ENCODE results near the gene GOLGA8B.
A peak's percentile ranks its signal among the peaks of the same experiment; 100 is the strongest.
"Not testable (repeated sequence)": the region's sequence is repeated elsewhere in the genome, so short reads cannot be mapped to it uniquely, and the experiment has no call there.

GOLGA8B gene, protein sequence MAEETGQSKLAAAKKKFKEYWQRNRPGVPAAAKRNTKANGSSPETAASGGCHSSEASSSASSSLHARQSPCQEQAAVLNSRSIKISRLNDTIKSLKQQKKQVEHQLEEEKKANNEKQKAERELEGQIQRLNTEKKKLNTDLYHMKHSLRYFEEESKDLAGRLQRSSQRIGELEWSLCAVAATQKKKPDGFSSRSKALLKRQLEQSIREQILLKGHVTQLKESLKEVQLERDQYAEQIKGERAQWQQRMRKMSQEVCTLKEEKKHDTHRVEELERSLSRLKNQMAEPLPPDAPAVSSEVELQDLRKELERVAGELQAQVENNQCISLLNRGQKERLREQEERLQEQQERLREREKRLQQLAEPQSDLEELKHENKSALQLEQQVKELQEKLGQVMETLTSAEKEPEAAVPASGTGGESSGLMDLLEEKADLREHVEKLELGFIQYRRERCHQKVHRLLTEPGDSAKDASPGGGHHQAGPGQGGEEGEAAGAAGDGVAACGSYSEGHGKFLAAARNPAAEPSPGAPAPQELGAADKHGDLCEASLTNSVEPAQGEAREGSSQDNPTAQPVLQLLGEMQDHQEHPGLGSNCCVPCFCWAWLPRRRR

DNA sequence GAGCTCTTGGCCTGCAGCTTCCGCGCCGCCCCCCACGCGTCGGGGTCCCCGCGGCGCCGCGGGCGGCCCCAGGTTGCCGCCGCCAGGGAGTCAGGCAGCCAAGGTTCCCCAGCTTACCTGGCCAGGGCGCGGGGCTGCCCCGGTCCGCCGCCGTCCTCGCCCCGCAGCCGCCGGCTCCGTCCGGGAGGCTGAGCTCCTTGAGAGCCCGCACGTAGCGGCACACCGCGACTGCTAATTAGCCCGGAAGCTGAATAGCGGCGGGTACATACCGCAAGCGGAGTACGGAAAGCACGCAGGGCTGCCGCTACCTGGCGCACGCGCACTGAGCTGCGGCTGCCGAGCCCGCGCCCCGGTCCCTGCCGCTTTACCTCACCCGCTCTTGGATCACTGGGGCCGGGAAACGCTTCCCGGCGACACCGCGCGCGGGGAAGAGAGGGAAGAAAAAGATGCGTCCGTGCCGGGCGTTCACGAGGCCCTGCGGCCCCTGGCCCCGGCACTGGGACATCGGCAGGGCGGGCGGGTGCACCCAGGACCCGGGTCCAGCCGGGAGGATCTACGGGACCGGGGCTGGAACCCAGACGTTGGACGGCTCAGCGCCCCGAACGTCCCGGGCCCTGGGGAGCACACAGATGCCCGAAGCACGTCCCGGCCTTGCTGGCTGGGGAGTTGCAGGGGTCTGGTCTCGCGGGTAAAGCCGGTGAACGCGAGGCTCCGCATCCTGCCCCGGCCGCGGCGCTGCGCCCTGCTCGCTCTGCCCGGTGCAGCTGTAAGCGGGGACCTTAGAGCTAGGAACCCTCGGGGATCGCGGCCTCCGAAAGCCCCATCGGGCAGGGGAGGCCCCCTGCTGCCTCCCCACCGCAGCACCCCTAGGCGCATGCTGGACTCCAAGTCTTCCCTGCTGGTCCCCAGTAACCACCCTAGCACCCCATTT, at the start of gene GOLGA8B:
Gene GOLGA8B, minus strand, starts transcription at position 253 of the 931 bp plus-strand sequence. CDS start 47,739 bp downstream, outside the sequence.
- DNase-seq, result peak in 1 of 2 experiments; percentile 23

DNA sequence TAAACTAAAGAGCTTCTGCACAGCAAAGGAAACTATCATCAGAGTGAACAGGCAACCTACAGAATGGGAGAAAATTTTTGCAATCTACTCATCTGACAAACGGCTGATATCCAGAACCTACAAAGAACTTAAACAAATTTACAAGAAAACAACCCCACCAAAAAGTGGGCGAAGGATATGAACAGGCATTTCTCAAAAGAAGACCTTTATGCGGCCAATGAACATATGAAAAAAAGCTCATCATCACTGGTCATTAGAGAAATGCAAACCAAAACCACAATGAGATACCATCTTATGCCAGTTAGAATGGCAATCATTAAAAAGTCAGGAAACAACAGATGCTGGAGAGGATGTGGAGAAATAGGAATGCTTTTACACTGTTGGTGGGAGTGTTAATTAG, 49.7 kb upstream of the GOLGA8B start:
- DNase-seq, result not testable (repeated sequence)

DNA sequence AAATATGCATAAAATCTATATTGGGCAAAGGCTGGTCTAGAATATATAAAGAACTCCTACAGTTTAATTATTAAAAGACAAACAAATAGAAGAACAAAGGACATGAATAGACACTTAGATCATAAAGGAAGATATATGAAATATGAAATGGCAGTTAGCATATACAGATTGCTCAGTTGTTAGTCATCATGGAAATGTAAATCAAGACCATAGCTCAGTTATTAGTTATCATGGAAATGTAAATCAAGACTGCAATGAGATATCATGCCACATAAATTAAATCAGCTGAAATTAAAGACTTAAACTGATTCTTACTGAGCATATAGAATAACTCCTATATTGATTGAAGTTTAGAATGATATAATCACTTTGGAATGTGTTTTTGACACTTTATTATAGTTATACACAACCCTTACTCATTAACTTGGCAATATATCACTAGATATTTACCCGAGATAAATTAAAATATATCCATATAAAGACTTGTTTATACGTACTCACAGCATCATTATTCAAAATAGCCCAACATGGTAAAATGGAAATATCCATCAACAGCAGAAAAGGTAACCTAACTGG, 45.2 kb upstream of the GOLGA8B start:
- DNase-seq, result no peak

DNA sequence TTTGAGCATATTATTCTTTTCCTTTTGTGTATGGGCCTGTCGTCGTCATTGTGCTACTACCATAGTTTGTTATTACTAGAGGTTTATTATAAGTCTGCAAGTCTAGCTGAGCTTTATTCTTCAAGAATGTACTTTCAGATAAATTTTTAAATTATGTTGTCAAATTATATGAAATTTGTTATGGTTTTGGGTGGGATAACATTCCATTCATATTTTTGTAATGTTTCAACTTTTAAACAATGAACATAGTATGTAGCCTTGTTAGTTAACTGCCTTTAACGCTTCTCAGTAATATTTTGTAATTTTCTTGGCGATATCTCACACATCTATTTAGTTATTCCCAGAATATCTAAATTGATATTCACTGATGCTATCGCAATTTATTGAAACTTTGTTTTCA, 41.6 kb upstream of the GOLGA8B start:
- no peak for DNase-seq

DNA sequence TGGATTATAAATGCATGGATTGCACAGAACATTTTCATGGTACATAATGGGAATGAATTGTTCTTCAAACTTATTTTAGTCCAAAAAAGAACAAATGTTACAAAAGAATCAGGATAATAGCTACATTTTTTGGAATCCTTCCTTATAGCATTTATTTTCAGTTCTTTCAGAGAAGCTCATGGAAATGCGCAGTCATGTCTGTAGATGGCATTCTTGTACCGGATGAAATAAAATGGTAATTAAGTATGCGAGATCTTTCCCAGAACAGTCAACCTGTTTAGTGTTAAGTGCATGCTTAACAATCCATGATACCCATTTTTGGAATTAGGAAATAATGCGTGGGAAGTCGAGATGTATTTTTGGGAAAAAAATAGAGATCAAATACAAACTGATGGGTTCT, 38.2 kb upstream of the GOLGA8B start:
- DNase-seq, result peak in 1 of 2 experiments; percentile 15

DNA sequence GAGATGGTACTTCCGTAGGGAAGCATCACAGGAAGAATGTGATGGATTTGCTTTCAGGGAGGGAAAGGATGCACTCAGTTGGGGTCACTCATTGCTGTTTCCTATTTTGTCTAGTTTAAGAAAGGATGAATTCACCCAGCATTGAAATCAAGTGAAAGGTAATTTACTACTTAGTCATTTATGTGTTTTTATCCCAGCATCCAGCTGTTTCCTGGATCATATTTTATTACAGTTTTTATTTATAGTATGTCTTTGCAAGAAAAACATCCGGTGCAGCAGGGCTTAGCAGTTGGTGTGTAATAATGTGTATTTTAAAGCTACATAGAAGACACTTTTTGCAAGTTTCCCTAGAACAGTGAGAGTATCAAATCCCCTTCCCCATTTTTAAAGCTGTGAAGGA, 37.4 kb upstream of the GOLGA8B start:
- no peak for DNase-seq

DNA sequence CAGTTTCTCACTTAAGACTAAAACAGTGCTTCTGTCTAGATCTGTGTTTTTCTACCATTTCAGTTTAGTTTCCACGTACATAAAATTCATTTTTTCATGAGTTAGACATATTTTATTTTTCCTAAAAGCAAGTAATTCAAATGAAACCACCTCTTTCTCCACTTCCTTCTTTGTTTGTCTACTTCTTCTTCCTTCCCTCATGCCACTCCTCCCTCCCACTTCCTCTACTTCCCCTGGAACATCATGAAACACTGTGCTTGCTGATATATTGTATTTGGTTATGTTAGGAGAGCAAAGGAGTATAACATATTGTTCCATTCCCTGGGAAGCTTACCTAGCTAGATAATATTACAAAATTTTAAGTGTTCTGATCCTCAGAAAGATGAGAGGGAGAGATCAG, 36.7 kb upstream of the GOLGA8B start:
- no peak for DNase-seq

DNA sequence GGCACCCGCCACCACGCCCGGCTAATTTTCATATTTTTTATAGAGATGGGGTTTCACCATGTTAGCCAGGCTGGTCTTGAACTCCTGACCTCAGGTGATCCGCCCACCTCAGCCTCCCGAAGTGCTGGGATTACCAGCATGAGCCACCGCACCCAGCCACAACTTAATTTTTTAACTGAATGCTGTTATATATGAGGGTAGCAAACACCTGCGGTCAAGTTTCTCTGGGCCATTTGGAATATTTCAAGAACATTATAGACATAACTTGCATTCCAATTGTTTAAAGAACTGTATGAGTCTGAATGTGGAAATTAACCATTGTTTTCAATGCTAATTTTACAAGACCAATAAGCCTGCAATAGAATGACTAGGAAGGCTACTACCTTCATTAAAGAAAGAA, 35.7 kb upstream of the GOLGA8B start:
- no peak for DNase-seq

DNA sequence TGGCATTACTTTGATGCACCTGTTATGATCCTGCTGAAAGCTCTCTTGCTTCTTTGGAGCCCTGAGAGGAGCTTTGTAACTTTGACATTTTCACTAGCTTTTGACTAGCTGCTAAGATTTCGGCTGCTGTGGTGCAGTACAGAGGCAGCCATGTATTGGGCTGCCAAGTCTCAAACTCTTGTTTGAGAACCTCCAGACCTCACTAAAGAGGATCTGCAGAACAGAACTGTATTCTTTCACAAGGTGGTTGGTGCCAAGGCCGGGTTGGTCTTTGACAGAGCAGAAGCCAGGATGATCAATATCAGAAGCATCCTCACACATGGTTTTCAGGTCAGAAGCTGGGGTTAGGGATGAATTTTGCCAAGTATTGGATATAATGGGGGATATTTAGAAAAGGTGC, 34.6 kb upstream of the GOLGA8B start:
- no peak for DNase-seq

DNA sequence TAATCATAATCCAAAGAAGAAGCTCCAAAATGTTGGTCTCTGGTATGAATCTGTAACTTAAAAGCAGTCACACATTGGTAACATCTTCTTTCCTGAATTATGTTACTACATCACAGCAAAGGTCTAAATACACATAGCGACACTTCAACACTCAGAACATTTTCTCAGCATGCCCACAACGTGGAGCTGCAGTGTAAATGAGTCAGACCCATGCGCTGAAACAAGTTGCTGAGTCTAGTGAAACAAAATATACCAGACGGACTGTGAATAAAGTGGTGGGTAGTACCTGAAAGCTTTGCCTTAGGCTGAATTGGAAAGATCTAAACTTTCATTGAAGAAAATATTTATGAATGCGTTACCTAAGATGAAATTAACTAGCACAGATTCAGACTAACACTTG, 33.2 kb upstream of the GOLGA8B start:
- DNase-seq, result no peak

DNA sequence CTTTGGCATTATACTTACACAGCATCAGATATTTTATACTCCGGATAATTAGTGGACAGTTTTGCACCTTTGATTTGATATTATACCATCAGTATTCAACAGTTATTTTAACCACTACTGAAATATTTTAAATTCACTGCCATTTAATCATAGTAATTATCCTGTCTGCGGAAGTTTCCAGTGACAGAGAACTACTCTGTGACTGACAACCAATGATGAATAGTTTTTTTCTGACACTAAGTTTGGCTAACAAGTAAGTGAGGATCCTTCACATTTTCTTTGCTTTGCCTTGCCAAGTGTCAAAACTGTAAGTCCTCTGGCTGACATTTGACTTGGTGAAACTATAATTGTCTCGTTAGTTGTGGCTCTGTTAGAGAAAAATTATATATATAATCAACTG, 30.5 kb upstream of the GOLGA8B start:
- no peak for DNase-seq

DNA sequence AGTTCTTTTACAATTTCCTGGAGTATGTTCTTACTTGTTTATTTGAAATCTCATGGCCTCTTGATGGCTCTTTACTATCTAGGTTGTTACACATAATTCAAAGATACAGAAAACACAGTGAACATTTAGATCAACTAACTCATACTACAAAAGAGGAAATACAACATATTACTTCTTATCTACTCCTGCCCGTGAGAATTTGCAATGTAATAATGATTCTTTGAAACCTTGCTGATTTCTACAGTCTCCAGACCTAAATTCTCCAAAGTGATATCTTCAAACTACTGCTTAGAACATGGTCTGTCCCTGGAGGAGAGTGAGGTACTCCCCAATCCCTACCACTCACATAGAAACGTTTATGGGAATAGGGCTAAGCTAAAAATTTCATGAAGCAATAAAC, 29.9 kb upstream of the GOLGA8B start:
- no peak for DNase-seq

DNA sequence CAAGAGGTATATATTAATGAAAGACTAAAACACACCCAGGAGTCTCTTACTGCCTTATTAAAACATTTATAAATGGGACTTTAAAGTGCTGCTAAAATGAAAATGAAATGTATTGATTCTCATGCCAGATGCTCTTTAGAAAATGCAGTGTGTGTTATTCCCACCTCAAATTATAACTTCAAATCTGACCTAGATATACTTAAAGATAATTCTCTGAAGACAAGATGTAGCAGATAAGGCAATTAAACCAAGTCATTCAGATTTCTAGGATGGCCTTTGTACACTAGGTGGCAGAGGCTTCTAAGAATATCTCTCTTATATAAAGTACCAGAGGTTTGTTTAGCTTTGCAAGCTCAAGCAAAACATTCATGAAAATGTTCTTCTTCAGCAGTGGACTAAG, 26.9 kb upstream of the GOLGA8B start:
- no peak for DNase-seq

DNA sequence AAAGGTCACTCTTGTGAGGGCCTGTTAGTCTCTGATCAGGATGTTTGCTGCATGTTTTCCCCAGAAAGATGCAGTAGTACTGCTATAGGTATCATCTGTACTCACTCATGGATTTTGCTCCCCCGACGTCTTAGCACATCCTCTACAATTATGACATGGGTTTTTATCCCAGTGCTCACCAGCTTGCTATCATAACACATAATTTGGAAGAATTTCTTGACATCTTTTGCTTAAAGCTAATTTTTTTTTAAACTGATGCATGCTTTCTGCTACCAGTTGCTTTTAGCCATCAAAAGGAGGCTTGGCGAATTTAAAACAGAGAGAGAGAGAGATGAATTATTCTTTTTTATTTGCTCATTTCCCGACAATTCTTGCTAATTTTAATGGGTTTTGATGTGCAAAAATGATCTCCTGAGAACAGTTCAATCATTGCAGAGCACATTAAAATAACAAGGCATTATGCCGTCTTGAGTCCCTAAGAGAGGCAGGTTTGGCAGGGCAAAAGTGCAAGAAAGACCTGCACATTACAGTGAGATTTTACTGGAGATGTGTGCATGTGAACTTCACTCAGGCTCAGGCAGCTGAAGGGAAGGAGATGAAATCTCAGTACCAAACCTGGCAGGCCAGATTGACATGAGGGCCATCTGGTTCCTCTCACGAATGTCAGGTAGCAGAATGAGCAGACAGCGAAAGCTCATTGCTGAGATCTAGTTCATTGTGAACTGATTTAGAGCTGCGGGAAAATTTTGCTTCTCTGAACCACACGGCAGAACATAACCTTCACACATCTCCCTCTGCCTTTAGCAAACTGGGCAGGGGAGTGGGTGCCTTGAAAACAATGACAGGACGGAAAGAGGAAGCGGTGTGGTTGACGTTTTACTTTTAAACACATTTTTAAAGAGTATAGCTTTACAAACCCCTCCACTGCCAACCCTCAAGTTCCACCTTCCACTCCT, 25.9 kb upstream of the GOLGA8B start:
- DNase-seq, result no peak

DNA sequence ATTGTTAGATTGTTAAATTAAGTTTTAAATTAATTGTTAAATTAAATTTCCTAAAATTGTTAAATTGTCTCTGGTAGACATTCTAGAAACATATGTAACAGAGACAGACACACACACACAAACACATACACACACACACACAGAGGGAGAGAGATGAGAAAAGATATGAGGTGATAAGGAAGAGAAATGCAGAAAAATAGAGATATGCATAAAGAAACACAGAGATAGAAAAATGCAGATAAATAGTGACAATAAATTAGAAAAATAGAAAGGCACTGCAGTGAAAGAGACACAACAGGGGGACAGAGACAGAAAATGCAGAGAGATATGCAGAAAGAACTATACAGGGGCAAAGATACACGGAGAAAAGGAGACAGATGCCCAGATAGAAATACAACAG, 25.1 kb upstream of the GOLGA8B start:
- DNase-seq, result no peak

DNA sequence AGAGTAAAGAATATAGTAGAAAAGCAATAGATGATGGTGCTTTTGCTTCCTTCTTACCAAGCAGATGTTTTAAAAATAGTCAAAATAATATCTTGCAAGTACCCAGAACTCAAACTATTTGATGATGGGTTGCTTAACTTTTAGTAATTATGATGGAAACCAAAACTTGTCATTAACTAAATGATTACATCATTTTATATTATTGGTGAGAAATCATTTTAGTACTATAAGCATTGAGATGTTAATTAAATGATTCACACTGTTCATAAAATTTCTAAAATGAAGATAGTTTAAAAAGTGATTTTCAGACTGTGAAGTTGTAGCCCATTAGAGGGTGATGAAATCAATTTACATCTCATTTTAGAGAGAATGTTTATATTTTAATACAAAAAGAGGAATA, 24.4 kb upstream of the GOLGA8B start:
- no peak for DNase-seq

DNA sequence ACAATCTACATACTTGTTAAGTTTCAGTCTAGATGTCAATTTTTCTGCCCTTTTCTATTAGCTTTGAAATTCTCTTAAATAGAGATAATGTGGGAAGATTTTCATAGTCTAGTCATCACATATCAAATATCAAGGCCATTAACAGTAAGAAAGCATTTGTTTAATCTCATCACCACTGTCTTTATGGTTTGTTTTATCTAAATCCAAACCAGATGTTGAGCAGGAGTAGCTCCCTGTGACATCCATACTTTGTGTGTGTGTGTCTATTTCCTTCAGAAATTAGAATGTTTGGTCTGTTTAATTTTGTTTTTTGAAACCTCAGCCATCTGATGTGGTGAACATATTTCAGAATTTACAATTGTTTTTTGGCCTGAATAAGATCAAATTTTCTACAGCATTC, 23.1 kb upstream of the GOLGA8B start:
- DNase-seq, result no peak

DNA sequence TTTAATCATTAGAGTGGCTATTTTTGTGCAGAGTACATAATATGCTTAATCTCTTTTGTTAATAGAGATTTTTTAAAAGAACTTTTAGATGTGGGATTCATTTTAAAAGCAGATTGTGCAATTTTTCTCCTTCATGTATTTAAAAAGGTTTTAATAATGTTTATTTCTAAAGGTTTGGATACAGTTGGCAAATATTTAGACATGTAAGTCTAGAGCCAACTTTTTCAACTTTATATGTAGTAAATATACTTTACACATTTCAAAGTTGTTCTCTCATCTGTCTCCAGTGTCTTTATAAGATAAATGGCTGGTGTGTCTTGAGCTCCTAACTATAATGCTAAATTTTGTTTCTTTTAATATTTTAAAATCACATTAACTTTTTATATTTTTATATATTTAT, 22.7 kb upstream of the GOLGA8B start:
- DNase-seq, result no peak

DNA sequence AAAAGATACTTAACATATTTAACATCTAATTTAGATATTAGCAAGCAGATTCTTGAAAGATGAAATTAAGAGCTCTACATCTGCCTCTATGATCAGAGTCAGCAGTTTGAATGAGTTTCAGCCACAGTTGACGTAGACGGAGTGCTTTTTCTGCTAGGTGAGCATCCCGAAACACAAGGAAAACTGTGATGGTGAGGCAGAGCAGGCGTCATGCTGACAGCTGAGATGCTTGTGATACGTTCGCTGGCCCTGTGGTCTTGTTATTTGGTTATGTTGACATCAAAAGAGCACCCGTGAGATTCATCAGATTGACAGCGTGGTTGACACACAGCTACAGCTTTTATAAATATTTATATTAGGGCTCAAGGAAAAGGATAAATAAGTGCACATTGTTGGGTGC, 19.6 kb upstream of the GOLGA8B start:
- no peak for DNase-seq

DNA sequence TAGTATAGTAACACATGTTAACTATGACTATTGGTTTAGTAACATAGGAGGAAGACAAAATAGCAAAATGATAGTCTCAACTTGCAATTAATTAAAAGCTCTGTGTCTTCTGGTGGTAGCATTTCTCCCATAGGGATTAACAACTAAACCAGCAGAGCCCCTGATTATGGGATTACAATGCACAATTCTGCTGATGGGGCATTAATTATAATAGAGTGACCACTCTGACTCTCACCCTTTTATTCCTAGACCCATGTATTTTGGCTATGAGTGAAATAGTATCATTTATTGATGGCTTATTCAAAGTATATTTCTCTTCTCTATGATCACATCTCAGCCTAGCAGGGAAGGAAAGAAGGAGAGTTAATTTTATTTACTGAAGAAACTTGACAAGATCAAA, 17.5 kb upstream of the GOLGA8B start:
- DNase-seq, result no peak

DNA sequence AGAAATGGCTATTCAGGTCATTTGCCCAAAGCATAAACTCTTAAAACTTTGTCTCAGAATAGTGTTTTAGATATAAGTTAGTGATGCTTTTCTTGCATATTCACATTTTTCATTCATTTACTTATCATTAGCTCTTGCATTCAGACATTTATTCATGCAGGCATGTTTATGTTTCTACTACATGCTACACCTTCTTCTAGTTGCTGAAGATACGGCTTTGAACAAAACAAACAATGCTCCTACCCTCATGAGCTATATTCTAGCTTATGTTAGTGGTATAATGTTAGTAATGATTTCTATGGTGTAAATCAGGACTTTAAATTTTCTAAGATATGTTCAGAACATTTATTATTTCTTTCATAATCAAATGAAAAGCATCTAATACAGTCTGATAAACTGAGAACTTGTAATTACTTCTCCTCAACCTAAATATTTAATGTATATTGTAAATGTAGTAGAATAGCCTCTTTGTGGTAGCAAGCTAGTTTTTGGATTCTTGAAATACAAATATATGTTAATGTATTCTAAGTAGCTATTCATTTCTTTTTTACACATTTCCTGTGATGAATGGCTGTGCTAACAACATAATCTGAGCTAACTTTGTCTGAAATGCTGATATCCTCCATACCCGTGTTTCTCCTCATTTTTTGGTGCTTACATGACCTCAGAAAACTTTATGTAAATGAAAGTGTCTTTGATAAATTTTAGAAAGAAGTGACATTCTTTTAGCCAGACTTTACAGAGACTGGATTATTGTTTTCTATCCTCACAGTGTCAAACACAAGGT, 15.5 kb upstream of the GOLGA8B start:
- no peak for DNase-seq

All from NCI-H446 (cell line).